ENCODE measurements around the gene OR52B4. TPM values are rescaled to one million over a fixed set of nuclear protein-coding genes. Genes with fewer than 3 reads are reported as not detected.

The OR52B4 gene
- total and polyA plus RNA-seq, 10 of the 15 experiments (the other 5 are each of a cell fraction or from before 2014, with no cell fraction given): not detected

GRCh38 chr11:4381901-4382300 lies 13.7 kb upstream of the OR52B4 start (continued):
- no peak for TF ChIP-seq BCL3 (IDR thresholded peaks at IDR 0.05; ENCODE audit: borderline replicate concordance, insufficient read depth, low read depth, low read length, poor library complexity, severe bottlenecking)

GRCh38 chr11:4375431-4376140 lies 7.4 kb upstream of the OR52B4 start:
- intact Hi-C loops (cut with micrococcal nuclease; ENCODE audit: unreplicated experiment): no loop called here
- ChIA-PET POLR2A (interaction anchor here (1.4 kb wide), 1 partner anchor 17 kb away, joined by 3 read pairs; the partner anchor contains the start of gene TRIM21), CTCF (no interaction called here), RAD21 (ENCODE audit: unreplicated experiment) (no interaction called here), SMC1A (ENCODE audit: uncharacterized antibody, unreplicated experiment) (no interaction called here)
- H3K4me3 ChIP-seq: no peak overlapping the region
- H3K27ac ChIP-seq (ENCODE audit: control insufficient read depth, insufficient read depth): no peak overlapping the region
- no peak overlapping the region for H3K9ac ChIP-seq (ENCODE audit: control insufficient read depth, insufficient read depth, low read length)
- H3K4me2 ChIP-seq (ENCODE audit: control insufficient read depth, insufficient read depth): no peak overlapping the region
- in situ Hi-C loops (cut with MboI): loop anchor here (25.0 kb wide), 1 partner anchor 538 kb away; the partner anchor contains the start of gene RHOG
- ATAC-seq (no peak), DNase-seq (ENCODE audit: low read depth, low spot score) (no peak), FAIRE-seq (no peak)
- no TSS peak for BruUV-seq (replicated peaks)
- H3K9me3 ChIP-seq (replicated peaks; ENCODE audit: control insufficient read depth, insufficient read depth, low read length): no peaks in the 10 kb centered on the region
- no peaks in the 10 kb centered on the region for H4K20me1 ChIP-seq (ENCODE audit: control insufficient read depth, insufficient read depth)
- no peaks in the 10 kb centered on the region; a peak in 1 of 4 replicates for H3K27me3 ChIP-seq (replicated peaks in 1 of 2; ENCODE audit: control insufficient read depth in 2 of 2, insufficient read depth in 2 of 2, low read length in 1 of 2)
- no peak for TF ChIP-seq BRCA1 (IDR thresholded peaks at IDR 0.05; ENCODE audit: low read depth, low read length)
- TF ChIP-seq ZBTB11 (CRISPR knock-in tag; IDR thresholded peaks at IDR 0.05): no peak
- TF ChIP-seq ZBTB40 (IDR thresholded peaks at IDR 0.05; ENCODE audit: borderline replicate concordance): peak; percentile 51
- no peaks in the 10 kb centered on the region for H3K79me2 ChIP-seq (ENCODE audit: control insufficient read depth, insufficient read depth, low read length)
- 29% methylated on average over 5 of the region's 5 CpGs for WGBS (ENCODE audit: insufficient coverage, insufficient replicate concordance, low lambda C conversion rate, missing lambda C conversion rate)
- no peak overlapping the region for H2AFZ ChIP-seq (ENCODE audit: control insufficient read depth, low read depth, low read length)
- H3K36me3 ChIP-seq (ENCODE audit: control insufficient read depth in 2 of 2, insufficient read depth in 2 of 2, low read length in 1 of 2): no peaks in the 10 kb centered on the region
- no peaks in the 10 kb centered on the region for H3K4me1 ChIP-seq (ENCODE audit: control insufficient read depth, insufficient read depth, low read length)

Data from GM12878 (cell line).